Endothelial cell of umbilical vein (primary cell): ENCODE measurements around the gene APOLD1.

Experiments used
- CTCF ChIP-seq, 2 donors: IDR thresholded peaks; 1 replicate in 1 of 2; 2 replicates in 1 of 2; pipeline ENCODE4 v1.5.1; 2011; ENCODE audit warnings: low read length in 2 of 2, mild to moderate bottlenecking in 2 of 2, moderate library complexity in 2 of 2, control low read depth in 1 of 2, inconsistent platforms in 1 of 2, low read depth in 1 of 2; ENCODE audit not compliant: insufficient read depth in 1 of 2; ENCODE audit errors: extremely low read depth in 1 of 2
- EZH2 ChIP-seq: IDR thresholded peaks from 2 replicates; pipeline ENCODE4 v1.6.1; 2012; ENCODE audit warnings: borderline replicate concordance, low read depth, mild to moderate bottlenecking, moderate library complexity, low read length, inconsistent platforms; ENCODE audit not compliant: severe bottlenecking
- GATA2 ChIP-seq: IDR thresholded peaks from 2 replicates; pipeline ENCODE4 v1.7.0; 2011; ENCODE audit warnings: low read depth, mild to moderate bottlenecking, moderate library complexity, mixed read lengths, low read length; ENCODE audit not compliant: insufficient read length, insufficient read depth
- JUN ChIP-seq: IDR thresholded peaks from 2 replicates; pipeline ENCODE4 v1.6.1; 2011; ENCODE audit warnings: borderline replicate concordance, low read depth; ENCODE audit not compliant: insufficient read length, insufficient read depth
- MAX ChIP-seq: IDR thresholded peaks from 2 replicates; pipeline ENCODE4 v1.6.1; 2011; ENCODE audit not compliant: insufficient read depth, insufficient read length
- POLR2A ChIP-seq: IDR thresholded peaks from 2 replicates; pipeline ENCODE4 v1.6.1; 2012; ENCODE audit warnings: low read depth, mild to moderate bottlenecking, control low read depth, low read length
- POLR2AphosphoS5 ChIP-seq: IDR thresholded peaks from 2 replicates; pipeline ENCODE4 v1.6.1; 2012; ENCODE audit warnings: low read depth, mild to moderate bottlenecking, control low read depth, low read length, moderate library complexity; ENCODE audit not compliant: insufficient read depth

- TF ChIP-seq POLR2A: no peak
- TF ChIP-seq GATA2: no peak
- TF ChIP-seq CTCF (IDR thresholded peaks at IDR 0.05; ENCODE audit: extremely low read depth in 1 of 2, insufficient read depth in 1 of 2, low read depth in 1 of 2, low read length in 2 of 2): peak; percentile 46 to 51
- no peak for TF ChIP-seq EZH2
- TF ChIP-seq MAX: no peak
- TF ChIP-seq POLR2AphosphoS5: no peak
- TF ChIP-seq JUN: no peak
Observed at GRCh38 chr12:12837025-12837812, 51.8 kb downstream of the APOLD1 start.
